ENCODE data around the gene EIF4A3.

DNA sequence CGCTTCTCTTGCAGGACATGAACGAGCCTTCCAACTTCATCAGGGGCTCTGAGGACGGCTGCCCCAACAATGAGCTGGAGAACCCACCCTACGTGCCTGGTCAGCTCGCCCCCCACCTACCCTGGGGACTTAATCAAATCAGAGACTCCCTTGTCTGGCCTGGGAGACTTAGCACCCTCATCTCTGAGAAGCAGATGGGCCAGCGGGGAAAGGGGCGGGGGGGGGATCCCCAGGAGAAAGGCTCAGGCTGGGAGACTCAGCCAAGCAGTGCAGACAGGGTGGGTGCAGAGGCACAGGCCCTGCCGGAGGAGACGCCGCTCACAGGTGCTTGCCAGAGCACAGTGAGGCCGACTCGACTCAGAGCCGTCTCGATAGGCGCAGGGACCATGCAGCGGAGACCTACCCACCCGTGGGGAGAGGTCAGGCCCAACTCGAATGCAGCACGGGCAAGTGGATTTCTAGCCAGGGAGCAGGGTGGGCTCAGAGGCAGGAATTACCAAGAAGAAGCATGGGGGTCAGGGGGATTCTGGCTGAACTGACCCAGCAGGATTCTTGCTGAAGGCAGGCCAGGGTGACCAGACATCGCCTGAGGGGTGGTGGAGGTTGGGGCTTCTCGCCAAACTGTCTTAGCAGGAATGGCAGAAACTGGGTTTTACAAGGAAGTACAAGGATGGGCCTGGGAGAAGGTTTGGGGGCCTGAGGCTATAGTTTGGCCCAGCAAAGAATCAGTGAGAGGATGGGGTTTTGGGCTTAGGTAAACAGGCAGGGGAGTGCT lies 35.8 kb downstream of the EIF4A3 start:
- TF ChIP-seq CTCF (IDR thresholded peaks at IDR 0.05; ENCODE audit: insufficient read depth, low read depth, low read length), result no peak
- no peak for TF ChIP-seq EZH2 (IDR thresholded peaks at IDR 0.05; ENCODE audit: insufficient read depth, low read length)
